ENCODE measurements around the gene CRCP.

CRCP gene

GRCh38 chr7:66193146-66193725 lies 78.6 kb downstream of the CRCP start:
- Histone ChIP-seq H3K4me1 (ENCODE audit: insufficient read depth, low read length) (no peaks in the 10 kb centered on the region), H3K4me3 (ENCODE audit: low read length) (no peak overlapping the region), H3K36me3 (ENCODE audit: insufficient read depth, low read length) (no peaks in the 10 kb centered on the region), H2AFZ (ENCODE audit: low read depth, low read length) (no peak overlapping the region), H3K27me3 (ENCODE audit: insufficient read depth, low read length) (peaks cover 2% of the 10 kb centered on the region), H3K9me3 (ENCODE audit: low read length) (no peaks in the 10 kb centered on the region)

DNA sequence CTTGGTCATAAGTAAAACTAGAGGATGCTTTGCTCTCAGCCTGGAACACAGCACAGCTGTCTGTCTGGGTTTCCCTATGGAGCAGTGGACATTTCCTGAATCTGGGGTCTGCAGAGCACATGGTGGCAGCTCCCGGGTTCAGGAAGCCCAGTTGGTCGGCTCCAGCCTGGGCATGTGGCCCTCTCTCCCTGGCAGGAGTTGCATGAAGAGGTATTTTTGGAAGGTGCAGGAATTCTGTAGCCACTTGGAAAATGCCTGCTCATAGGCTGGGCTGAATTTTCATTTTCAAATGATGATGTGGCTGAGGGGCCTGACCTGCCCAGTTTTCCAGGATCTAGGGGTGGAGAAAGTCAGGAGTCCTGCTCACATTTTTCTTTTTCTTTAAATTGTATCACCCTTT lies 83.8 kb downstream of the CRCP start:
- Histone ChIP-seq H3K4me3 (ENCODE audit: low read length) (no peak overlapping the region), H3K9me3 (ENCODE audit: low read length) (no peaks in the 10 kb centered on the region), H3K27me3 (ENCODE audit: insufficient read depth, low read length) (peaks cover 2% of the 10 kb centered on the region), H3K4me1 (ENCODE audit: insufficient read depth, low read length) (no peaks in the 10 kb centered on the region), H2AFZ (ENCODE audit: low read depth, low read length) (no peak overlapping the region), H3K36me3 (ENCODE audit: insufficient read depth, low read length) (no peaks in the 10 kb centered on the region)

GRCh38 chr7:66198956-66199355 lies 84.3 kb downstream of the CRCP start:
- no peak overlapping the region for H2AFZ ChIP-seq (ENCODE audit: low read depth, low read length)
- H3K4me3 ChIP-seq (ENCODE audit: low read length): no peak overlapping the region
- H3K36me3 ChIP-seq (ENCODE audit: insufficient read depth, low read length): no peaks in the 10 kb centered on the region
- no peaks in the 10 kb centered on the region for H3K9me3 ChIP-seq (ENCODE audit: low read length)
- H3K4me1 ChIP-seq (ENCODE audit: insufficient read depth, low read length): no peaks in the 10 kb centered on the region
- H3K27me3 ChIP-seq (ENCODE audit: insufficient read depth, low read length): peaks cover 2% of the 10 kb centered on the region

DNA sequence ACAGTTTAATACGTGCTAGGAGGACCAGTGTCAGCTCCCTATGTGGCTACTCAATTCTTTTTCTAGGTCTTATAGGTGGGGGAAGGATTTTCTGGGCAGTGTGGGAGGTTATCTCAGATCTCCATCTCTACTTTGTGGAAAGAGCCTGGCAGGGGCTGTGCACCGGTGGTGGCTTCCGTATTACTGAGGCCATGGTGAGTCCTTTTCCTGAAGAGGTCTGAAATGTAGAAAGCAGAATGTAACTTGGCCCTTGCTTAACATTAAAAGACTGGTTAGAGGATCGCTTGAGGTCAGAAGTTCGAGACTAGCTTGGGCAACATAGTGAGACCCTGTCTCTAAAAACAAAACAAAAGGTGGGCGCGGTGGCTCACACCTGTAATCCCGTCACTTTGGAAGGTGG lies 87.8 kb downstream of the CRCP start:
- Histone ChIP-seq H3K27me3 (ENCODE audit: insufficient read depth, low read length) (no peaks in the 10 kb centered on the region), H3K4me1 (ENCODE audit: insufficient read depth, low read length) (peaks cover 19% of the 10 kb centered on the region), H3K9me3 (ENCODE audit: low read length) (no peaks in the 10 kb centered on the region), H3K36me3 (ENCODE audit: insufficient read depth, low read length) (no peaks in the 10 kb centered on the region), H3K4me3 (ENCODE audit: low read length) (no peak overlapping the region), H2AFZ (ENCODE audit: low read depth, low read length) (no peak overlapping the region)
